H9 (cell line): Measurements from ENCODE around the gene C1orf21. TPM values are rescaled to one million over a fixed set of nuclear protein-coding genes. Genes with fewer than 3 reads are reported as not detected.

Experiments used
- DNase-seq: peaks from one replicate; pipeline ENCODE4 v3.0.0-alpha.2; 2017
- H2AFZ ChIP-seq: one replicate; pipeline ENCODE4 v1.6.1; 2013; ENCODE audit warnings: mild to moderate bottlenecking, low read length, control low read depth, moderate library complexity
- H2AK5ac ChIP-seq: 2 replicates; pipeline ENCODE4 v1.6.1; 2013; ENCODE audit warnings: low read length, control low read depth, mixed read lengths; ENCODE audit not compliant: insufficient read length
- H2BK120ac ChIP-seq: one replicate; pipeline ENCODE4 v1.6.1; 2013; ENCODE audit warnings: low read depth, mild to moderate bottlenecking, low read length, control low read depth, inconsistent platforms; ENCODE audit not compliant: poor library complexity, severe bottlenecking
- H2BK12ac ChIP-seq: 2 replicates; pipeline ENCODE4 v1.6.1; 2013; ENCODE audit warnings: low read length, control low read depth, mixed read lengths, low read depth; ENCODE audit not compliant: insufficient read length
- H2BK15ac ChIP-seq: 2 replicates; pipeline ENCODE4 v1.6.1; 2013; ENCODE audit warnings: low read depth, low read length, control low read depth
- H2BK20ac ChIP-seq: one replicate; pipeline ENCODE4 v1.6.1; 2013; ENCODE audit warnings: low read depth, mild to moderate bottlenecking, low read length, control low read depth, inconsistent platforms; ENCODE audit not compliant: poor library complexity, severe bottlenecking
- H2BK5ac ChIP-seq: 2 replicates; pipeline ENCODE4 v1.6.1; 2013; ENCODE audit warnings: low read length, control low read depth, mixed read lengths; ENCODE audit not compliant: insufficient read length
- H3K14ac ChIP-seq: 2 replicates; pipeline ENCODE4 v1.6.1; 2013; ENCODE audit warnings: low read length, control low read depth; ENCODE audit not compliant: insufficient read depth
- H3K18ac ChIP-seq: 2 replicates; pipeline ENCODE4 v1.6.1; 2013; ENCODE audit warnings: low read depth, mild to moderate bottlenecking, mixed read lengths, low read length, control low read depth; ENCODE audit not compliant: insufficient read length
- H3K23ac ChIP-seq: 2 replicates; pipeline ENCODE4 v1.6.1; 2013; ENCODE audit warnings: low read length, control low read depth, mixed read lengths, low read depth; ENCODE audit not compliant: insufficient read length
- H3K23me2 ChIP-seq: 2 replicates; pipeline ENCODE4 v1.6.1; 2013; ENCODE audit warnings: low read depth, mild to moderate bottlenecking, mixed read lengths, low read length, control low read depth; ENCODE audit not compliant: insufficient read length, poor library complexity, severe bottlenecking
- H3K27ac ChIP-seq: 2 replicates; pipeline ENCODE4 v1.5.1; 2013; ENCODE audit warnings: low read length, control low read depth, mixed read lengths, low read depth; ENCODE audit not compliant: insufficient read length
- H3K27me3 ChIP-seq: 2 replicates; pipeline ENCODE4 v1.6.1; 2013; ENCODE audit warnings: low read length, control low read depth, inconsistent platforms; ENCODE audit not compliant: insufficient read depth
- H3K4ac ChIP-seq: 2 replicates; pipeline ENCODE4 v1.6.1; 2013; ENCODE audit warnings: low read depth, mild to moderate bottlenecking, control low read depth, inconsistent platforms, low read length, moderate library complexity
- H3K4me1 ChIP-seq: 2 replicates; pipeline ENCODE4 v1.6.1; 2013; ENCODE audit warnings: low read length, control low read depth, inconsistent platforms; ENCODE audit not compliant: insufficient read depth
- H3K4me2 ChIP-seq: 2 replicates; pipeline ENCODE4 v1.6.1; 2013; ENCODE audit warnings: low read length, control low read depth, mixed read lengths; ENCODE audit not compliant: insufficient read length, insufficient read depth
- H3K56ac ChIP-seq: 2 replicates; pipeline ENCODE4 v1.6.1; 2013; ENCODE audit warnings: low read depth, mild to moderate bottlenecking, mixed read lengths, low read length, control low read depth; ENCODE audit not compliant: insufficient read length
- H3K79me1 ChIP-seq: 2 replicates; pipeline ENCODE4 v1.6.1; 2013; ENCODE audit warnings: low read depth, mild to moderate bottlenecking, moderate library complexity, low read length, control low read depth, inconsistent platforms; ENCODE audit not compliant: insufficient read depth, poor library complexity, severe bottlenecking
- H3K79me2 ChIP-seq: 2 replicates; pipeline ENCODE4 v1.6.1; 2013; ENCODE audit warnings: low read length, control low read depth, inconsistent platforms; ENCODE audit not compliant: insufficient read depth
- H3K9ac ChIP-seq: 2 replicates; pipeline ENCODE4 v1.6.1; 2013; ENCODE audit warnings: low read length, control low read depth, mixed read lengths; ENCODE audit not compliant: insufficient read length; ENCODE audit errors: extremely low read depth
- H3K9me3 ChIP-seq: one replicate; pipeline ENCODE4 v1.6.1; 2013; ENCODE audit warnings: low read depth, low read length, inconsistent platforms; ENCODE audit not compliant: control insufficient read depth
- H3T11ph ChIP-seq: one replicate; pipeline ENCODE4 v1.6.1; 2013; ENCODE audit warnings: mild to moderate bottlenecking, low read length, control low read depth, inconsistent platforms
- H4K20me1 ChIP-seq: one replicate; pipeline ENCODE4 v1.6.1; 2013; ENCODE audit not compliant: control insufficient read depth, insufficient read length, insufficient read depth
- H4K5ac ChIP-seq: 2 replicates; pipeline ENCODE4 v1.6.1; 2013; ENCODE audit warnings: low read depth, mild to moderate bottlenecking, mixed read lengths, low read length, control low read depth; ENCODE audit not compliant: insufficient read length
- H4K8ac ChIP-seq: replicated peaks from 2 replicates; pipeline ENCODE4 v1.6.1; 2013; ENCODE audit warnings: low read length, control low read depth, mixed read lengths, low read depth; ENCODE audit not compliant: insufficient read length
- H4K91ac ChIP-seq: 2 replicates; pipeline ENCODE4 v1.6.1; 2013; ENCODE audit warnings: low read depth, mild to moderate bottlenecking, moderate library complexity, mixed read lengths, low read length, control low read depth; ENCODE audit not compliant: insufficient read length
- H3K27ac Mint-ChIP-seq, 3 experiments: 2 replicates in 2 of 3; 3 replicates in 1 of 3; pipeline ENCODE4 v1.8.0; 2020 to 2021; ENCODE audit warnings: mixed read lengths in 3 of 3, mild to moderate bottlenecking in 1 of 3, moderate library complexity in 1 of 3
- H3K27me3 Mint-ChIP-seq: 2 replicates; pipeline ENCODE4 v1.8.0; 2021; ENCODE audit warnings: low read depth, mild to moderate bottlenecking, moderate library complexity, mixed read lengths
- H3K36me3 Mint-ChIP-seq, 3 experiments: 2 replicates in 2 of 3; 3 replicates in 1 of 3; pipeline ENCODE4 v1.8.0; 2020 to 2021; ENCODE audit warnings: low read depth in 3 of 3, mixed read lengths in 3 of 3; ENCODE audit not compliant: insufficient read depth in 1 of 3
- H3K4me1 Mint-ChIP-seq, 2 experiments: 2 replicates each; pipeline ENCODE4 v1.8.0; 2020; ENCODE audit warnings: mixed read lengths in 2 of 2
- H3K4me3 Mint-ChIP-seq, 2 experiments: 2 replicates in 1 of 2; 3 replicates in 1 of 2; pipeline ENCODE4 v1.8.0; 2020 to 2021; ENCODE audit warnings: mild to moderate bottlenecking in 2 of 2, mixed read lengths in 2 of 2, moderate library complexity in 1 of 2
- H3K9me3 Mint-ChIP-seq, 2 experiments: 2 replicates in 1 of 2; 3 replicates in 1 of 2; pipeline ENCODE4 v1.8.0; 2020; ENCODE audit warnings: mild to moderate bottlenecking in 2 of 2, mixed read lengths in 2 of 2, moderate library complexity in 1 of 2
- WGBS: extraction: QIAGEN DNeasy Blood & Tissue Kit; methylation state at CpG from one replicate; pipeline ENCODE4 v1.1.7; 2013; ENCODE audit warnings: missing lambda C conversion rate, low lambda C conversion rate, mixed read lengths; ENCODE audit not compliant: insufficient read length; ENCODE audit errors: extremely low coverage; 5-methylcytosine and 5-hydroxymethylcytosine counted together
- total RNA-seq: library from RNA; stranded (reverse); gene quantifications from 2 replicates; pipeline ENCODE4 v1.2.1, GENCODE V29; 2021
- TF ChIP-seq, protein P1 (sequence below): fragments of 200-600 bp; sonication (generic); conservative IDR thresholded peaks from 3 replicates; pipeline ENCODE4 v1.8.0; 2021; ENCODE audit warnings: antibody characterized with exemption, mild to moderate bottlenecking

Gene C1orf21
- total RNA-seq, 1 experiment from 2014 or later: 36.0 TPM

DNA sequence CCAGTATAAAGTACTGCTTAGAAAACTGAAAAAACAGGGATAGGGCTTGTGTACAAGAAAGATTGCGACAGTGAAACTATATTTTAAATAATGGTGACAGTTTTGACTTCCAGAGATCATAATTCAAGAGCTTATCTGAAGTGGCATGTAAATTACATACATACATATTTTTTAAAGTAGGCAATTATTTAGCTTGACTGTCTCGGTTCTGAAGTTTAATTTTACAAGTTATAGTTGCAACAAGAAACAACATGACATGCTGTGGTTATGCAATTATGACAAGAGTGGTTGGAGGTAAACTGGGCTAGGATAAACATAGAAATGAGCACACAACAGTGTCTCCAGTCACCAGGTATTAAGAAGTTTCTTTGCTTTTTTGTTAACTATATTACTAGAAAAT is 4.1 kb downstream of the C1orf21 start:
- H4K20me1 ChIP-seq: no peaks in the 10 kb centered on the region
- peaks cover 9% of the 10 kb centered on the region; the same call in 1 of the 2 replicates for H3K4me1 ChIP-seq
- no peak overlapping the region for H2BK120ac ChIP-seq
- H4K8ac ChIP-seq: no peak overlapping the region
- peaks cover 6% of the 10 kb centered on the region; the same call in 1 of the 2 replicates for H3K79me2 ChIP-seq
- peaks cover 14% of the 10 kb centered on the region for H3K23me2 ChIP-seq
- H2AFZ ChIP-seq: no peak overlapping the region
- H3K79me1 ChIP-seq: peaks cover 2% of the 10 kb centered on the region
- H3K4me2 ChIP-seq: no peak overlapping the region
- no peaks in the 10 kb centered on the region for H3K27me3 ChIP-seq
- no peak for DNase-seq
- H2BK20ac ChIP-seq: no peak overlapping the region
- Mint-ChIP-seq H3K27ac (no peak overlapping the region), H3K36me3 (peaks cover 0 to 9% (median 0%) of the 10 kb centered on the region in 3 experiments; a peak in 1 of 7 replicates), H3K9me3 (no peaks in the 10 kb centered on the region; a peak in 1 of 5 replicates), H3K4me3 (no peak overlapping the region), H3K27me3 (peaks cover 18% of the 10 kb centered on the region), H3K4me1 (peaks cover 55 to 76% of the 10 kb centered on the region in 2 experiments)
- no peak overlapping the region for H3K4ac ChIP-seq
- WGBS: no CpG with 5 or more reads among the region's 2 CpGs
- no peak overlapping the region for H2BK15ac ChIP-seq
- H2BK5ac ChIP-seq: no peak overlapping the region
- H3K14ac ChIP-seq: no peak overlapping the region
- H4K91ac ChIP-seq: no peak overlapping the region
- no peaks in the 10 kb centered on the region for H3K9me3 ChIP-seq
- no peak overlapping the region for H3K23ac ChIP-seq
- H3K27ac ChIP-seq: no peak overlapping the region
- H2BK12ac ChIP-seq: no peak overlapping the region
- H3K18ac ChIP-seq: no peak overlapping the region
- TF ChIP-seq, protein P1, sequence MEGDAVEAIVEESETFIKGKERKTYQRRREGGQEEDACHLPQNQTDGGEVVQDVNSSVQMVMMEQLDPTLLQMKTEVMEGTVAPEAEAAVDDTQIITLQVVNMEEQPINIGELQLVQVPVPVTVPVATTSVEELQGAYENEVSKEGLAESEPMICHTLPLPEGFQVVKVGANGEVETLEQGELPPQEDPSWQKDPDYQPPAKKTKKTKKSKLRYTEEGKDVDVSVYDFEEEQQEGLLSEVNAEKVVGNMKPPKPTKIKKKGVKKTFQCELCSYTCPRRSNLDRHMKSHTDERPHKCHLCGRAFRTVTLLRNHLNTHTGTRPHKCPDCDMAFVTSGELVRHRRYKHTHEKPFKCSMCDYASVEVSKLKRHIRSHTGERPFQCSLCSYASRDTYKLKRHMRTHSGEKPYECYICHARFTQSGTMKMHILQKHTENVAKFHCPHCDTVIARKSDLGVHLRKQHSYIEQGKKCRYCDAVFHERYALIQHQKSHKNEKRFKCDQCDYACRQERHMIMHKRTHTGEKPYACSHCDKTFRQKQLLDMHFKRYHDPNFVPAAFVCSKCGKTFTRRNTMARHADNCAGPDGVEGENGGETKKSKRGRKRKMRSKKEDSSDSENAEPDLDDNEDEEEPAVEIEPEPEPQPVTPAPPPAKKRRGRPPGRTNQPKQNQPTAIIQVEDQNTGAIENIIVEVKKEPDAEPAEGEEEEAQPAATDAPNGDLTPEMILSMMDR: no peak
- no peak overlapping the region for H3T11ph ChIP-seq
- H2AK5ac ChIP-seq: no peak overlapping the region
- H4K5ac ChIP-seq: no peak overlapping the region
- no peak overlapping the region for H3K56ac ChIP-seq
- H3K9ac ChIP-seq: no peak overlapping the region
